Bronchial epithelial cell (primary cell): ENCODE measurements around the gene LRFN2. TPM values are rescaled to one million over a fixed set of nuclear protein-coding genes. Genes with fewer than 3 reads are reported as not detected.

Experiments used
- DNase-seq: peaks from one replicate; pipeline ENCODE4 v3.0.0-alpha.2; 2010; ENCODE audit warnings: low read depth
- FAIRE-seq: peaks from 2 replicates; lab custom pipeline; 2011; peaks lifted over from hg19 to GRCh38; lab: Jason Lieb, UNC
- H3K27me3 ChIP-seq: 2 replicates; pipeline ENCODE4 v1.5.1; 2011; ENCODE audit warnings: low read length; ENCODE audit not compliant: control insufficient read depth, insufficient read depth
- H3K36me3 ChIP-seq: 2 replicates; pipeline ENCODE4 v1.5.1; 2011; ENCODE audit warnings: low read length; ENCODE audit not compliant: control insufficient read depth, insufficient read depth
- H3K4me3 ChIP-seq: 2 replicates; pipeline ENCODE4 v1.5.1; 2011; ENCODE audit warnings: mild to moderate bottlenecking, low read depth, low read length, control low read depth
- CTCF ChIP-seq: IDR thresholded peaks from 2 replicates; pipeline ENCODE4 v1.5.1; 2011; ENCODE audit warnings: mild to moderate bottlenecking, moderate library complexity, low read length, control low read depth, inconsistent platforms; ENCODE audit not compliant: insufficient read depth, severe bottlenecking
- total RNA-seq: library from RNA; depleted of rRNA; stranded (reverse); fragments of >200 nt; gene quantifications from 2 replicates; pipeline ENCODE4 v1.2.1, GENCODE V29; 2014

LRFN2 gene
- total RNA-seq, 1 donor from 2014 or later = not detected

- no peak overlapping the region for H3K4me3 ChIP-seq
- FAIRE-seq (peak; percentile 23), DNase-seq (no peak)
- TF ChIP-seq CTCF = no peak
- no peaks in the 10 kb centered on the region for H3K36me3 ChIP-seq
- peaks cover 2% of the 10 kb centered on the region for H3K27me3 ChIP-seq
Measured at GRCh38 chr6:40604082-40604481, 16.9 kb upstream of the LRFN2 start.

- DNase-seq (peak; percentile 5), FAIRE-seq (no peak)
- H3K27me3 ChIP-seq = peaks cover 2% of the 10 kb centered on the region
Measured at GRCh38 chr6:40599555-40599954, 12.4 kb upstream of the LRFN2 start.

GRCh38 chr6:40598516-40598915 lies 11.4 kb upstream of the LRFN2 start:
- Histone ChIP-seq H3K4me3 (no peak overlapping the region), H3K27me3 (peaks cover 2% of the 10 kb centered on the region), H3K36me3 (no peaks in the 10 kb centered on the region)
- DNase-seq (no peak), FAIRE-seq (no peak)
- no peak for TF ChIP-seq CTCF

More at GRCh38 chr6:40599555-40599954, 12.4 kb upstream of the LRFN2 start:
- no peak for TF ChIP-seq CTCF
- H3K36me3 ChIP-seq = no peaks in the 10 kb centered on the region
- H3K4me3 ChIP-seq = no peak overlapping the region

- H3K36me3 ChIP-seq = no peaks in the 10 kb centered on the region
- no peak for TF ChIP-seq CTCF
- no peak overlapping the region for H3K4me3 ChIP-seq
- DNase-seq = no peak
- peaks cover 2% of the 10 kb centered on the region for H3K27me3 ChIP-seq
- no peak for FAIRE-seq
Measured at GRCh38 chr6:40597301-40597700, 10.1 kb upstream of the LRFN2 start.

GRCh38 chr6:40588480-40588879 lies 1.3 kb upstream of the LRFN2 start:
- Histone ChIP-seq H3K27me3 (peaks cover 34% of the 10 kb centered on the region), H3K36me3 (no peaks in the 10 kb centered on the region), H3K4me3 (no peak overlapping the region)
- no peak for TF ChIP-seq CTCF
- DNase-seq = no peak
- FAIRE-seq = no peak

GRCh38 chr6:40588070-40588384 lies 863 bp upstream of the LRFN2 start:
- H3K27me3 ChIP-seq = peaks cover 34% of the 10 kb centered on the region
- peak; percentile 72 for FAIRE-seq
- H3K4me3 ChIP-seq = no peak overlapping the region
- no peak for DNase-seq
- no peak for TF ChIP-seq CTCF
- H3K36me3 ChIP-seq = no peaks in the 10 kb centered on the region
